Measurements from ENCODE around the gene TOR1AIP2.

The TOR1AIP2 gene

DNA sequence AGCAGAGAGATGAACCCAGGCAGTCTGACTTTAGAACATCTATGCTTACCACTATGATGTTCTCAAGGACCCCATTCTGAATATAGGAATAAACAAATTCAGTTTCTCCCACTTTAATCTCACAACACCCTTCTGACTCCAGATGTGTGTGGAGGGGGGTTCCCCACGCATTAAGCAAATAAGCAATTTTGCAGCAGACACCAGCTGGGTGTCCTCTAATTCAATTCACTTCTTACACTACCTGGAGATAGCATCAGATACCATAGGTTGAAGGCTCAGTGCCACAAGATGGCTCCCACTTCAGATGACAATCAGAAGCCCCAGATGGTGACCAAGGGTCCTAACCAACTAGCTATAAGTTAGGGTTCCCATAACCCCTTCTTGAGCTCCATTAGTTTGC lies 46.7 kb upstream of the TOR1AIP2 start:
- no peak overlapping the region for H2BK120ac ChIP-seq (ENCODE audit: low read depth, low read length)
- no peak overlapping the region for H3K4me2 ChIP-seq (ENCODE audit: low read length, poor library complexity, severe bottlenecking)
- no peak overlapping the region for H3K18ac ChIP-seq (ENCODE audit: low read depth in 1 of 2, low read length in 2 of 2)
- H3K23ac ChIP-seq (ENCODE audit: low read length in 2 of 2) = no peak overlapping the region
- no peak overlapping the region for H2AFZ ChIP-seq (ENCODE audit: low read depth, low read length)
- H3K14ac ChIP-seq (ENCODE audit: low read length in 2 of 2) = no peak overlapping the region
- no peaks in the 10 kb centered on the region for H3K27me3 ChIP-seq (ENCODE audit: control insufficient read depth in 1 of 2, insufficient read depth in 1 of 2, low read length in 2 of 2)
- no peak overlapping the region for H3K4ac ChIP-seq (ENCODE audit: low read depth in 1 of 2, low read length in 2 of 2)
- WGBS = 92% methylated on average over 1 of the region's 1 CpG
- H3K36me3 ChIP-seq (ENCODE audit: control insufficient read depth in 1 of 2, insufficient read depth in 2 of 2, low read depth in 1 of 2, low read length in 2 of 2) = peaks cover 0 to 18% of the 10 kb centered on the region in 2 experiments
- no peaks in the 10 kb centered on the region for H3K9me3 ChIP-seq (ENCODE audit: control insufficient read depth, low read length)
- H3K4me1 ChIP-seq (ENCODE audit: control insufficient read depth, insufficient read depth, low read depth, low read length) = no peaks in the 10 kb centered on the region
- no peak overlapping the region for H3K27ac ChIP-seq (ENCODE audit: low read length, poor library complexity, severe bottlenecking)
- H2BK12ac ChIP-seq (ENCODE audit: low read length in 2 of 2) = no peak overlapping the region
- no peak for DNase-seq
- H2AK5ac ChIP-seq (ENCODE audit: low read length, severe bottlenecking) = no peak overlapping the region
- no peak overlapping the region for H4K8ac ChIP-seq (ENCODE audit: low read length)
- no peaks in the 10 kb centered on the region for H3K79me1 ChIP-seq (replicated peaks; ENCODE audit: low read length, poor library complexity, severe bottlenecking)
- H2BK15ac ChIP-seq (ENCODE audit: low read depth, poor library complexity, severe bottlenecking) = no peak overlapping the region
- H2BK5ac ChIP-seq (ENCODE audit: low read depth, low read length, poor library complexity, severe bottlenecking) = no peak overlapping the region
- H4K91ac ChIP-seq (ENCODE audit: low read length) = no peak overlapping the region
- no peak overlapping the region for H3K9ac ChIP-seq (ENCODE audit: low read length)
- no peak overlapping the region for H3K4me3 ChIP-seq (ENCODE audit: insufficient read depth in 1 of 2, low read depth in 1 of 2, low read length in 2 of 2)

- Histone ChIP-seq H3K79me1 (replicated peaks; ENCODE audit: low read length, poor library complexity, severe bottlenecking) (no peaks in the 10 kb centered on the region), H3K4me1 (ENCODE audit: control insufficient read depth, insufficient read depth, low read depth, low read length) (no peaks in the 10 kb centered on the region), H2BK12ac (ENCODE audit: low read length in 2 of 2) (no peak overlapping the region), H3K4me2 (ENCODE audit: low read length, poor library complexity, severe bottlenecking) (no peak overlapping the region), H2AFZ (ENCODE audit: low read depth, low read length) (no peak overlapping the region), H3K9ac (ENCODE audit: low read length) (no peak overlapping the region), H3K27ac (ENCODE audit: low read length, poor library complexity, severe bottlenecking) (no peak overlapping the region), H3K36me3 (ENCODE audit: control insufficient read depth in 1 of 2, insufficient read depth in 2 of 2, low read depth in 1 of 2, low read length in 2 of 2) (peaks cover 0 to 30% of the 10 kb centered on the region in 2 experiments), H3K4me3 (ENCODE audit: insufficient read depth in 1 of 2, low read depth in 1 of 2, low read length in 2 of 2) (no peak overlapping the region), H2BK120ac (ENCODE audit: low read depth, low read length) (no peak overlapping the region), H3K18ac (ENCODE audit: low read depth in 1 of 2, low read length in 2 of 2) (no peak overlapping the region), H2AK5ac (ENCODE audit: low read length, severe bottlenecking) (no peak overlapping the region), H4K8ac (ENCODE audit: low read length) (no peak overlapping the region), H3K14ac (ENCODE audit: low read length in 2 of 2) (no peak overlapping the region), H2BK5ac (ENCODE audit: low read depth, low read length, poor library complexity, severe bottlenecking) (no peak overlapping the region), H3K27me3 (ENCODE audit: control insufficient read depth in 1 of 2, insufficient read depth in 1 of 2, low read length in 2 of 2) (no peaks in the 10 kb centered on the region), H2BK15ac (ENCODE audit: low read depth, poor library complexity, severe bottlenecking) (no peak overlapping the region), H3K23ac (ENCODE audit: low read length in 2 of 2) (no peak overlapping the region), H3K4ac (ENCODE audit: low read depth in 1 of 2, low read length in 2 of 2) (no peak overlapping the region), H4K91ac (ENCODE audit: low read length) (no peak overlapping the region), H3K9me3 (ENCODE audit: control insufficient read depth, low read length) (no peaks in the 10 kb centered on the region)
- DNase-seq = no peak
These were observed 45.4 kb upstream of the TOR1AIP2 start for GRCh38 chr1:179923029-179923428.

DNA sequence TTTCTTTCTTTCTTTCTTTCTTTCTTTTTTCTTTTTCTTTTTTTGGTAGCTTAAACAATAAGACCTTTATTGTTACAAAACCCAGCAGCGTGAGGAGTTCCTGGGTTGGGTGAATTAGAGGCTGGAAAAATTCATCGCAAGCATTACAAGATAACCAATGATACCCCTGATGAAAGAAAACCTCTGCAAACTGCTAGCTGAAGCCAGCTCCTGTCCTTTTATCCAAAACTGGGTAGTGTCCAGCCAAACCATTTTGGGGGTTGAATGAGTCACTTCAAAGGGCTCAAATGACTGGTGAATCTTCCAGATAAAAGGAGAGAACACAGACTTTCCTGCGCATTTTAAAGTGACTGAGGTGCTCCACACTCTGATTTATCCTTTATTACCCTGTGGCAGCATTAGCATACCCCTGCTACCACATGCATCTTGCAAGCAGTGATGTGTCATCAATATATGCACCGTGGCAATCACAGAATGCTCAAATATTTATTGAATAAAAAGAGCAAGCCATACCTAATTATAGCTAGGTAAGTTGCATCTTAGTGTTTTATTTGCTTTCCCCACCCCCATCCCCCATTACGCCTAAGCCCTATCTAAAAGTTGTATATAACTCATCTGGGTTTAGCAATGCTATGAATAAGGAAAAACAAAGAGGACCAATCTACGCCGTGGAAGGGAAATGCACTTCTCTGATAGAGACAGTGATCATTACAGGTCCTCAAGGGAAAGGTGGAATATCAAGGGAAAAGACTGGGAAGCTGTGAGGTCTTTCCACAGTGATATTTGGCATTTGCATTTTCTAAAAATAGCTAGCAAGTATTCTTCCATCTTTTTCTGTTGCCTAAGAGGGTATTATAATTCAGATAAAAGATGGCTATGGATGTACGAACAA lies 44.6 kb upstream of the TOR1AIP2 start:
- Histone ChIP-seq H3K4me1 (ENCODE audit: control insufficient read depth, insufficient read depth, low read depth, low read length) (no peaks in the 10 kb centered on the region), H2BK12ac (ENCODE audit: low read length in 2 of 2) (no peak overlapping the region)

DNA sequence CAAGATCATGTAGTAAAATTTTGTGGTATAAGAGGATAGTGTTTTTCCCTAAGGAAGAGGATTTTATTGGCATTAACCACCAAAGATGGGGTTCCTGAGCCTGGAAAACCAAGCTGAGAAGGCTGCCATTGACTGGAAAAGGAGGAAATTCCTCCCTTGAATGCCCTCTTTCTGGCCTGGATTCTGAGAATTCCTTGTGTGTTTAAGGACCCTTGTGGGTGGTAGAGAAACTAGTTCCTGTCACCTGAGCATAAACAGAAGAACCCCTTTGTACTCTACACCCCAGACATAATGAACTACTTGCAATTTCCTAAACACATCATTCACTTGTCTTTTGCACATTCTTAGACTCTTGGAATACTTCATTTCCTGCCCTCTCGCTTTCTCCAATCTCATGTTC lies 43.9 kb upstream of the TOR1AIP2 start:
- Histone ChIP-seq H4K91ac (ENCODE audit: low read length) (no peak overlapping the region), H3K18ac (ENCODE audit: low read depth in 1 of 2, low read length in 2 of 2) (no peak overlapping the region), H3K4me2 (ENCODE audit: low read length, poor library complexity, severe bottlenecking) (no peak overlapping the region)

More for the DNA sequence above, 44.6 kb upstream of the TOR1AIP2 start:
- no peak overlapping the region for H4K8ac ChIP-seq (ENCODE audit: low read length)
- H2BK120ac ChIP-seq (ENCODE audit: low read depth, low read length) = no peak overlapping the region
- no peak overlapping the region for H2BK5ac ChIP-seq (ENCODE audit: low read depth, low read length, poor library complexity, severe bottlenecking)
- no peak overlapping the region for H3K4ac ChIP-seq (ENCODE audit: low read depth in 1 of 2, low read length in 2 of 2)
- H3K9me3 ChIP-seq (ENCODE audit: control insufficient read depth, low read length) = no peaks in the 10 kb centered on the region
- H3K4me2 ChIP-seq (ENCODE audit: low read length, poor library complexity, severe bottlenecking) = no peak overlapping the region
- WGBS = 94% methylated on average over 3 of the region's 8 CpGs
- H3K36me3 ChIP-seq (ENCODE audit: control insufficient read depth in 1 of 2, insufficient read depth in 2 of 2, low read depth in 1 of 2, low read length in 2 of 2) = peaks cover 0 to 38% of the 10 kb centered on the region in 2 experiments
- no peak overlapping the region for H3K9ac ChIP-seq (ENCODE audit: low read length)
- H3K18ac ChIP-seq (ENCODE audit: low read depth in 1 of 2, low read length in 2 of 2) = no peak overlapping the region
- H3K14ac ChIP-seq (ENCODE audit: low read length in 2 of 2) = no peak overlapping the region
- H3K27me3 ChIP-seq (ENCODE audit: control insufficient read depth in 1 of 2, insufficient read depth in 1 of 2, low read length in 2 of 2) = no peaks in the 10 kb centered on the region
- H4K91ac ChIP-seq (ENCODE audit: low read length) = no peak overlapping the region
- no peak overlapping the region for H2BK15ac ChIP-seq (ENCODE audit: low read depth, poor library complexity, severe bottlenecking)
- H3K79me1 ChIP-seq (replicated peaks; ENCODE audit: low read length, poor library complexity, severe bottlenecking) = no peaks in the 10 kb centered on the region
- H3K23ac ChIP-seq (ENCODE audit: low read length in 2 of 2) = no peak overlapping the region
- no peak overlapping the region for H3K4me3 ChIP-seq (ENCODE audit: insufficient read depth in 1 of 2, low read depth in 1 of 2, low read length in 2 of 2)
- no peak for DNase-seq
- H3K27ac ChIP-seq (ENCODE audit: low read length, poor library complexity, severe bottlenecking) = no peak overlapping the region
- no peak overlapping the region for H2AFZ ChIP-seq (ENCODE audit: low read depth, low read length)
- H2AK5ac ChIP-seq (ENCODE audit: low read length, severe bottlenecking) = no peak overlapping the region

More for the DNA sequence above, 43.9 kb upstream of the TOR1AIP2 start:
- Histone ChIP-seq H3K79me1 (replicated peaks; ENCODE audit: low read length, poor library complexity, severe bottlenecking) (no peaks in the 10 kb centered on the region), H3K4me1 (ENCODE audit: control insufficient read depth, insufficient read depth, low read depth, low read length) (no peaks in the 10 kb centered on the region), H3K4me3 (ENCODE audit: insufficient read depth in 1 of 2, low read depth in 1 of 2, low read length in 2 of 2) (no peak overlapping the region), H2BK120ac (ENCODE audit: low read depth, low read length) (no peak overlapping the region), H3K9me3 (ENCODE audit: control insufficient read depth, low read length) (no peaks in the 10 kb centered on the region), H3K4ac (ENCODE audit: low read depth in 1 of 2, low read length in 2 of 2) (no peak overlapping the region), H2BK15ac (ENCODE audit: low read depth, poor library complexity, severe bottlenecking) (no peak overlapping the region), H4K8ac (ENCODE audit: low read length) (no peak overlapping the region), H3K14ac (ENCODE audit: low read length in 2 of 2) (no peak overlapping the region), H3K9ac (ENCODE audit: low read length) (no peak overlapping the region), H3K27me3 (ENCODE audit: control insufficient read depth in 1 of 2, insufficient read depth in 1 of 2, low read length in 2 of 2) (no peaks in the 10 kb centered on the region), H2AFZ (ENCODE audit: low read depth, low read length) (no peak overlapping the region), H2BK5ac (ENCODE audit: low read depth, low read length, poor library complexity, severe bottlenecking) (no peak overlapping the region), H2AK5ac (ENCODE audit: low read length, severe bottlenecking) (no peak overlapping the region), H2BK12ac (ENCODE audit: low read length in 2 of 2) (no peak overlapping the region), H3K27ac (ENCODE audit: low read length, poor library complexity, severe bottlenecking) (no peak overlapping the region), H3K36me3 (ENCODE audit: control insufficient read depth in 1 of 2, insufficient read depth in 2 of 2, low read depth in 1 of 2, low read length in 2 of 2) (peaks cover 0 to 44% of the 10 kb centered on the region in 2 experiments), H3K23ac (ENCODE audit: low read length in 2 of 2) (no peak overlapping the region)
- no peak for DNase-seq
- WGBS = 84% methylated on average over 1 of the region's 1 CpG

Data from mesenchymal stem cell (in vitro differentiated cells and primary cell).